DOHH2 (cell line): ENCODE measurements around the gene MAL.

Source experiments
- H3F3A ChIP-seq: fragments of 200-600 bp; sonication (generic), shearing (Covaris generic); 2 replicates; pipeline ENCODE4 v1.6.0; 2016; ENCODE audit warnings: antibody characterized with exemption, mild to moderate bottlenecking; ENCODE audit not compliant: control insufficient read depth, insufficient read depth
- H3K27ac ChIP-seq: fragments of 200-600 bp; sonication (generic); 2 replicates; pipeline ENCODE4 v1.5.1; 2014; ENCODE audit warnings: low read depth, mild to moderate bottlenecking, low read length, moderate library complexity
- H3K27me3 ChIP-seq: fragments of 200-600 bp; sonication (generic); 2 replicates; pipeline ENCODE4 v1.6.1; 2014; ENCODE audit warnings: mild to moderate bottlenecking, low read length, mixed read lengths; ENCODE audit not compliant: control insufficient read depth
- H3K36me3 ChIP-seq: fragments of 200-600 bp; sonication (generic); 2 replicates; pipeline ENCODE4 v1.6.1; 2014; ENCODE audit warnings: mild to moderate bottlenecking, low read length, moderate library complexity, mixed read lengths; ENCODE audit not compliant: control insufficient read depth
- H3K4me1 ChIP-seq: fragments of 200-600 bp; sonication (generic); 2 replicates; pipeline ENCODE4 v1.6.1; 2014; ENCODE audit warnings: mild to moderate bottlenecking, low read length, mixed read lengths; ENCODE audit not compliant: control insufficient read depth
- H3K4me2 ChIP-seq: fragments of 200-600 bp; sonication (generic); 2 replicates; pipeline ENCODE4 v1.6.0; 2014; ENCODE audit warnings: mild to moderate bottlenecking, low read length, moderate library complexity
- H3K4me3 ChIP-seq: fragments of 200-600 bp; sonication (generic); 2 replicates; pipeline ENCODE4 v1.5.1; 2014; ENCODE audit warnings: mild to moderate bottlenecking, low read length, mixed read lengths
- H3K79me2 ChIP-seq: fragments of 200-600 bp; sonication (generic); 2 replicates; pipeline ENCODE4 v1.6.1; 2014; ENCODE audit warnings: mild to moderate bottlenecking, low read length, mixed read lengths; ENCODE audit not compliant: control insufficient read depth
- H3K9me2 ChIP-seq: fragments of 200-600 bp; sonication (generic); replicated peaks from 2 replicates; pipeline ENCODE4 v1.6.1; 2014; ENCODE audit warnings: mild to moderate bottlenecking, low read length, mixed read lengths; ENCODE audit not compliant: control insufficient read depth
- H3K9me3 ChIP-seq: fragments of 200-600 bp; sonication (generic); 2 replicates; pipeline ENCODE4 v1.6.1; 2014; ENCODE audit warnings: antibody characterized with exemption, low read length, mixed read lengths; ENCODE audit not compliant: control insufficient read depth, insufficient read depth
- H4K20me1 ChIP-seq: fragments of 200-600 bp; sonication (generic); 2 replicates; pipeline ENCODE4 v1.6.0; 2014; ENCODE audit warnings: low read depth, mild to moderate bottlenecking, antibody characterized with exemption, low read length, moderate library complexity; ENCODE audit not compliant: control insufficient read depth, insufficient read depth
- CTCF ChIP-seq: fragments of 200-600 bp; sonication (generic); IDR thresholded peaks from one replicate; pipeline ENCODE4 v1.5.1; 2014; ENCODE audit warnings: antibody characterized with exemption, mild to moderate bottlenecking, low read depth, low read length; ENCODE audit not compliant: poor library complexity, severe bottlenecking
- EZH2phosphoT487 ChIP-seq: fragments of 200-600 bp; sonication (generic); IDR thresholded peaks from 2 replicates; pipeline ENCODE4 v1.6.1; 2017; ENCODE audit warnings: borderline replicate concordance, mild to moderate bottlenecking, antibody characterized with exemption, low read length, moderate library complexity, mixed read lengths

Gene MAL

GRCh38 chr2:94979406-94980375 lies 45.8 kb upstream of the MAL start:
- Histone ChIP-seq H3K4me1 (no peaks in the 10 kb centered on the region), H3K27ac (no peak overlapping the region), H3K36me3 (no peaks in the 10 kb centered on the region), H3K9me3 (no peaks in the 10 kb centered on the region), H3K4me3 (no peak overlapping the region), H3K9me2 (no peaks in the 10 kb centered on the region), H3K4me2 (no peak overlapping the region), H4K20me1 (no peaks in the 10 kb centered on the region), H3K27me3 (no peaks in the 10 kb centered on the region), H3K79me2 (no peaks in the 10 kb centered on the region), H3F3A (no peaks in the 10 kb centered on the region)
- TF ChIP-seq EZH2phosphoT487 (no peak), CTCF (no peak)

- no peaks in the 10 kb centered on the region for H3K79me2 ChIP-seq
- H3K36me3 ChIP-seq: no peaks in the 10 kb centered on the region
- H3K27me3 ChIP-seq: no peaks in the 10 kb centered on the region
- no peaks in the 10 kb centered on the region for H4K20me1 ChIP-seq
- H3K4me3 ChIP-seq: no peak overlapping the region
- H3K9me3 ChIP-seq: no peaks in the 10 kb centered on the region
- H3K27ac ChIP-seq: no peak overlapping the region
- H3K4me1 ChIP-seq: no peaks in the 10 kb centered on the region
- no peaks in the 10 kb centered on the region for H3F3A ChIP-seq
- no peaks in the 10 kb centered on the region for H3K9me2 ChIP-seq
- no peak for TF ChIP-seq CTCF
- no peak overlapping the region for H3K4me2 ChIP-seq
These were observed 45.1 kb upstream of the MAL start for GRCh38 chr2:94980406-94980805.

- no peak overlapping the region for H3K4me2 ChIP-seq
- no peaks in the 10 kb centered on the region for H3K4me1 ChIP-seq
- no peaks in the 10 kb centered on the region for H3K9me3 ChIP-seq
- H3K27ac ChIP-seq: no peak overlapping the region
- TF ChIP-seq EZH2phosphoT487: no peak
- TF ChIP-seq CTCF: no peak
- H3K79me2 ChIP-seq: no peaks in the 10 kb centered on the region
- H3K27me3 ChIP-seq: no peaks in the 10 kb centered on the region
- H3K9me2 ChIP-seq: no peaks in the 10 kb centered on the region
- no peak overlapping the region for H3K4me3 ChIP-seq
- no peaks in the 10 kb centered on the region for H3K36me3 ChIP-seq
- no peaks in the 10 kb centered on the region for H4K20me1 ChIP-seq
- H3F3A ChIP-seq: no peaks in the 10 kb centered on the region
These were observed 43.4 kb upstream of the MAL start for GRCh38 chr2:94982156-94982555.
